H1 (cell line): ENCODE data around the gene NRL. TPM values are rescaled to one million over a fixed set of nuclear protein-coding genes. Genes with fewer than 3 reads are reported as not detected.

Source experiments
- CTCF ChIA-PET: fragments of 300-600 bp; sonication (Branson Sonifier 250); formaldehyde crosslinking; loops from one replicate; lab custom pipeline; 2021; ENCODE audit not compliant: partially characterized antibody; lab: Charles Lee
- POLR2A ChIA-PET: fragments of 300-600 bp; sonication (Branson Sonifier 250); formaldehyde crosslinking; loops from one replicate; lab custom pipeline; 2021; ENCODE audit warnings: inconsistent platforms; ENCODE audit not compliant: partially characterized antibody; lab: Charles Lee
- DNase-seq, 2 experiments: peaks; one replicate each; pipeline versions ENCODE4 v3.0.0 to v3.0.0-alpha.2; 2010 to 2022; ENCODE audit warnings: low spot score in 2 of 2, low read depth in 1 of 2, mixed read lengths in 1 of 2
- FAIRE-seq: peaks from 2 replicates; lab custom pipeline; 2011; peaks lifted over from hg19 to GRCh38; lab: Jason Lieb, UNC
- H2AFZ ChIP-seq: 2 replicates; pipeline ENCODE4 v1.8.1; 2012; ENCODE audit warnings: low read length, inconsistent platforms
- H2AK5ac ChIP-seq: 2 replicates; pipeline ENCODE4 v1.6.1; 2013; ENCODE audit warnings: low read depth, low read length
- H2BK120ac ChIP-seq: replicated peaks from 2 replicates; pipeline ENCODE3; 2013; ENCODE audit warnings: low read depth, low read length, inconsistent platforms
- H2BK12ac ChIP-seq: 2 replicates; pipeline ENCODE4 v1.6.1; 2013; ENCODE audit warnings: low read depth, low read length
- H2BK15ac ChIP-seq: 2 replicates; pipeline ENCODE4 v1.6.1; 2013; ENCODE audit warnings: low read length
- H2BK20ac ChIP-seq: 2 replicates; pipeline ENCODE4 v1.6.1; 2013; ENCODE audit warnings: low read length
- H2BK5ac ChIP-seq: 2 replicates; pipeline ENCODE4 v1.6.1; 2013; ENCODE audit warnings: low read depth, low read length
- H3K14ac ChIP-seq: 2 replicates; pipeline ENCODE4 v1.6.1; 2013; ENCODE audit warnings: inconsistent platforms; ENCODE audit not compliant: insufficient read length
- H3K18ac ChIP-seq: 2 replicates; pipeline ENCODE4 v1.6.1; 2013; ENCODE audit warnings: low read length; ENCODE audit errors: extremely low read depth
- H3K23ac ChIP-seq: 2 replicates; pipeline ENCODE4 v1.6.1; 2013; ENCODE audit warnings: inconsistent platforms; ENCODE audit not compliant: insufficient read length
- H3K23me2 ChIP-seq: 2 replicates; pipeline ENCODE4 v1.6.1; 2013; ENCODE audit warnings: low read depth, low read length
- H3K27ac ChIP-seq: 2 replicates; pipeline ENCODE4 v1.6.1; 2011; ENCODE audit warnings: low read depth, low read length, inconsistent platforms
- H3K27me3 ChIP-seq, 4 experiments: replicated peaks in 1 of 4; 1 replicate in 1 of 4; 2 replicates in 3 of 4; pipeline versions ENCODE4 v1.6.1 to v1.8.1; 2011 to 2013; ENCODE audit warnings: low read length in 3 of 4, mild to moderate bottlenecking in 3 of 4, inconsistent platforms in 2 of 4, mixed read lengths in 2 of 4, moderate library complexity in 1 of 4; ENCODE audit not compliant: control insufficient read depth in 3 of 4, insufficient read depth in 3 of 4; ENCODE audit errors: extremely low read depth in 1 of 4
- H3K36me3 ChIP-seq, 4 experiments: 2 replicates each; pipeline versions ENCODE4 v1.6.1 to v1.8.1; 2011 to 2013; ENCODE audit warnings: mild to moderate bottlenecking in 4 of 4, low read length in 3 of 4, moderate library complexity in 2 of 4, control low read depth in 1 of 4, inconsistent platforms in 1 of 4; ENCODE audit not compliant: insufficient read depth in 4 of 4, control insufficient read depth in 2 of 4
- H3K4ac ChIP-seq: replicated peaks from 2 replicates; pipeline ENCODE3; 2013; ENCODE audit warnings: low read length, low read depth, mixed read lengths, inconsistent platforms; ENCODE audit not compliant: insufficient read length
- H3K4me1 ChIP-seq, 4 experiments: replicated peaks in 1 of 4; 1 replicate in 1 of 4; 2 replicates in 3 of 4; pipeline versions ENCODE4 v1.6.1 to v1.8.1; 2011 to 2013; ENCODE audit warnings: low read length in 3 of 4, inconsistent platforms in 2 of 4, mixed read lengths in 1 of 4; ENCODE audit not compliant: insufficient read depth in 4 of 4, control insufficient read depth in 3 of 4
- H3K4me2 ChIP-seq, 2 experiments: 2 replicates each; pipeline versions ENCODE4 v1.6.1 to v1.8.1; 2011 to 2013; ENCODE audit warnings: low read depth in 2 of 2, low read length in 2 of 2, control low read depth in 1 of 2, inconsistent platforms in 1 of 2, mild to moderate bottlenecking in 1 of 2; ENCODE audit not compliant: insufficient read depth in 1 of 2
- H3K4me3 ChIP-seq, 4 experiments: fragments of 200-600, 300-600 bp in 1 of 4; sonication (generic), shearing (Covaris generic), sonication (Bioruptor Twin) in 1 of 4; 2 replicates each; pipeline versions ENCODE4 v1.5.1 to v1.8.1; 2011 to 2016; ENCODE audit warnings: low read length in 4 of 4, low read depth in 3 of 4, control low read depth in 2 of 4, inconsistent platforms in 2 of 4, mild to moderate bottlenecking in 2 of 4, mixed read lengths in 1 of 4, moderate library complexity in 1 of 4; ENCODE audit not compliant: insufficient read depth in 2 of 4; ENCODE audit errors: extremely low read depth in 1 of 4
- H3K56ac ChIP-seq: replicated peaks from 2 replicates; pipeline ENCODE3; 2013; ENCODE audit warnings: low read depth, mild to moderate bottlenecking, mixed read lengths, low read length, inconsistent platforms; ENCODE audit not compliant: insufficient read length
- H3K79me1 ChIP-seq: 2 replicates; pipeline ENCODE4 v1.6.1; 2013; ENCODE audit warnings: low read depth, low read length, control low read depth
- H3K79me2 ChIP-seq, 2 experiments: 2 replicates each; pipeline versions ENCODE4 v1.6.1 to v1.8.1; 2012 to 2013; ENCODE audit warnings: low read length in 2 of 2, mild to moderate bottlenecking in 2 of 2, inconsistent platforms in 1 of 2; ENCODE audit not compliant: insufficient read depth in 2 of 2, control insufficient read depth in 1 of 2
- H3K9ac ChIP-seq, 4 experiments: replicated peaks in 1 of 4; 1 replicate in 1 of 4; 2 replicates in 3 of 4; pipeline versions ENCODE4 v1.6.1 to v1.8.1; 2011 to 2013; ENCODE audit warnings: low read depth in 3 of 4, low read length in 3 of 4, control low read depth in 2 of 4, mild to moderate bottlenecking in 2 of 4, moderate library complexity in 2 of 4, inconsistent platforms in 1 of 4; ENCODE audit errors: extremely low read depth in 1 of 4
- H3K9me3 ChIP-seq, 2 experiments: 2 replicates each; pipeline versions ENCODE4 v1.6.1 to v1.8.1; 2012 to 2013; ENCODE audit warnings: mild to moderate bottlenecking in 2 of 2, moderate library complexity in 2 of 2, control low read depth in 1 of 2, inconsistent platforms in 1 of 2, low read depth in 1 of 2, low read length in 1 of 2, mixed read lengths in 1 of 2; ENCODE audit not compliant: insufficient read depth in 2 of 2
- H4K20me1 ChIP-seq, 2 experiments: replicated peaks in 1 of 2; 2 replicates each; pipeline versions ENCODE3 to v1.8.1; 2011 to 2013; ENCODE audit warnings: inconsistent platforms in 2 of 2, low read length in 2 of 2, mild to moderate bottlenecking in 1 of 2; ENCODE audit not compliant: insufficient read depth in 2 of 2, control insufficient read depth in 1 of 2
- H4K5ac ChIP-seq: 2 replicates; pipeline ENCODE4 v1.6.1; 2013; ENCODE audit warnings: low read length, low read depth, mixed read lengths, inconsistent platforms; ENCODE audit not compliant: insufficient read length
- H4K8ac ChIP-seq: 2 replicates; pipeline ENCODE4 v1.8.0; 2013; ENCODE audit warnings: mild to moderate bottlenecking, moderate library complexity, low read length, inconsistent platforms; ENCODE audit not compliant: insufficient read depth; ENCODE audit errors: extremely low read depth
- H4K91ac ChIP-seq: replicated peaks from 2 replicates; pipeline ENCODE3; 2013; ENCODE audit warnings: low read length, mixed read lengths, inconsistent platforms; ENCODE audit not compliant: insufficient read length
- CBX8 ChIP-seq: fragments of 300-800, 300-1000 bp; sonication (generic); IDR thresholded peaks from 2 replicates; pipeline ENCODE4 v1.7.1; 2016; ENCODE audit warnings: low read depth, low read length, borderline replicate concordance
- EGR1 ChIP-seq: IDR thresholded peaks from 2 replicates; pipeline ENCODE4 v1.6.1; 2011; ENCODE audit warnings: low read depth, low read length, borderline replicate concordance
- JUN ChIP-seq: IDR thresholded peaks from 2 replicates; pipeline ENCODE4 v1.6.1; 2011; ENCODE audit warnings: low read depth, mild to moderate bottlenecking, improper control_type of control experiment, low read length
- KDM5A ChIP-seq: fragments of 200-600 bp; IDR thresholded peaks from 2 replicates; pipeline ENCODE4 v1.7.1; 2012; ENCODE audit warnings: mild to moderate bottlenecking, low read length, inconsistent platforms, mixed read lengths
- RNF2 ChIP-seq: fragments of 200-900, 300-1000 bp; sonication (generic); IDR thresholded peaks from 2 replicates; pipeline ENCODE4 v1.7.1; 2016; ENCODE audit warnings: borderline replicate concordance, low read depth, mild to moderate bottlenecking, antibody characterized with exemption, low read length; ENCODE audit not compliant: poor library complexity, severe bottlenecking; ENCODE audit errors: missing control alignments
- SIX5 ChIP-seq: IDR thresholded peaks from 2 replicates; pipeline ENCODE4 v1.6.1; 2011; ENCODE audit warnings: mild to moderate bottlenecking, low read depth, low read length
- WGBS, 2 experiments: shearing (Covaris generic) in 1 of 2; methylation state at CpG; one replicate each; pipeline versions ENCODE4 v1.1.6 to v1.1.7; 2013 to 2015; ENCODE audit warnings: low lambda C conversion rate in 2 of 2, mixed read lengths in 2 of 2, inconsistent platforms in 1 of 2, low coverage in 1 of 2, missing lambda C conversion rate in 1 of 2; ENCODE audit not compliant: insufficient replicate concordance in 2 of 2, insufficient coverage in 1 of 2, insufficient read length in 1 of 2; ENCODE audit errors: extremely low coverage in 1 of 2, missing lambda C conversion rate in 1 of 2; 5-methylcytosine and 5-hydroxymethylcytosine counted together
- polyA plus RNA-seq, 7 experiments: library from polyadenylated mRNA; depleted of rRNA in 3 of 7; stranded (reverse) in 5 of 7; unstranded in 2 of 7; fragments of >200 nt in 5 of 7; fragments of 200-250 nt in 2 of 7; gene quantifications; 1 replicate in 5 of 7; 2 replicates in 1 of 7; 4 replicates in 1 of 7; pipeline versions ENCODE4 v1.2.1 to v1.2.3, GENCODE V29; 2011 to 2013; ENCODE audit warnings: missing spikeins in 2 of 7, mixed read lengths in 2 of 7
- total RNA-seq: library from RNA; stranded (reverse); fragmentation: NEBNext Ultra II Directional; extraction: Animal tissue kit (Norgen Biotek cat#: 25700); gene quantifications from 2 replicates; pipeline ENCODE4 v1.2.1, GENCODE V29; 2021

NRL gene
- total and polyA plus RNA-seq, 2 of the 8 experiments (the other 6 are each of a cell fraction or from before 2014, with no cell fraction given) = 1.1 to 2.2 TPM

- no peak overlapping the region for H3K9ac ChIP-seq
- H4K8ac ChIP-seq = no peak overlapping the region
- H3K4me2 ChIP-seq = no peak overlapping the region
- H3K79me2 ChIP-seq = peaks cover 0 to 21% of the 10 kb centered on the region in 2 experiments; a peak in 3 of 4 replicates
- no peak overlapping the region for H2AFZ ChIP-seq
- H2BK15ac ChIP-seq = no peak overlapping the region
- H4K91ac ChIP-seq = no peak overlapping the region
- ChIA-PET POLR2A (interaction anchor here (0.6 to 9.6 kb wide), 11 partner anchors 10 to 734 kb away, joined by 3 to 86 read pairs (median 6); partner anchors contain the start of genes CHMP4A, DCAF11, EMC9 and IRF9), CTCF (interaction anchor here (0.6 to 3.4 kb wide), 7 partner anchors 10 to 161 kb away, joined by 3 to 26 read pairs (median 4); partner anchors contain the start of genes EMC9, IRF9 and PCK2)
- H3K14ac ChIP-seq = no peak overlapping the region
- H3K27ac ChIP-seq = no peak overlapping the region
- no peak overlapping the region for H3K23ac ChIP-seq
- no peak overlapping the region for H2AK5ac ChIP-seq
- H2BK20ac ChIP-seq = no peak overlapping the region
- no peak for TF ChIP-seq CBX8
- TF ChIP-seq SIX5 = no peak
- no peak for TF ChIP-seq JUN
- TF ChIP-seq KDM5A = no peak
- TF ChIP-seq RNF2 = no peak
- no peak for TF ChIP-seq EGR1
- no peak overlapping the region for H2BK12ac ChIP-seq
- H3K18ac ChIP-seq = no peak overlapping the region
- H3K9me3 ChIP-seq = no peaks in the 10 kb centered on the region
- no peak overlapping the region for H4K5ac ChIP-seq
- FAIRE-seq = no peak
- no peak overlapping the region for H2BK5ac ChIP-seq
- no peak overlapping the region for H3K56ac ChIP-seq
- DNase-seq = no peak
- H3K27me3 ChIP-seq = no peaks in the 10 kb centered on the region; a peak in 1 of 7 replicates
- H3K4me3 ChIP-seq = no peak overlapping the region
- H3K36me3 ChIP-seq = peaks cover 25 to 46% (median 45%) of the 10 kb centered on the region in 4 experiments
- H3K79me1 ChIP-seq = peaks cover 9% of the 10 kb centered on the region; the same call in 1 of the 2 replicates
- H4K20me1 ChIP-seq = peaks cover 0 to 23% of the 10 kb centered on the region in 2 experiments
- no peak overlapping the region for H2BK120ac ChIP-seq
- H3K4me1 ChIP-seq = peaks cover 0 to 6% (median 3%) of the 10 kb centered on the region in 4 experiments; a peak in 4 of 7 replicates
- H3K4ac ChIP-seq = no peak overlapping the region
- 93% methylated on average over 9 of the region's 9 CpGs; no CpG with 5 or more reads in 1 of the 2 experiments for WGBS, 2 experiments
- peaks cover 10% of the 10 kb centered on the region for H3K23me2 ChIP-seq
Observed at GRCh38 chr14:24150993-24151392, 36.2 kb upstream of the NRL start.
